Measurements from ENCODE around the gene FGF18.

GRCh38 chr5:171506951-171507350, 87.5 kb downstream of the FGF18 start:
- TF ChIP-seq CTCF (IDR thresholded peaks at IDR 0.05 in 4 of 5, conservative IDR thresholded peaks at IDR 0.05 in 1 of 5) (no peak), POLR2A (IDR thresholded peaks at IDR 0.05) (no peak)

Data from gastrocnemius medialis (tissue), 4 donors.